ENCODE measurements around the gene PPP5C.
"Not testable (repeated sequence)": the region's sequence is repeated elsewhere in the genome, so short reads cannot be mapped to it uniquely, and the experiment has no call there.

The PPP5C gene

DNA sequence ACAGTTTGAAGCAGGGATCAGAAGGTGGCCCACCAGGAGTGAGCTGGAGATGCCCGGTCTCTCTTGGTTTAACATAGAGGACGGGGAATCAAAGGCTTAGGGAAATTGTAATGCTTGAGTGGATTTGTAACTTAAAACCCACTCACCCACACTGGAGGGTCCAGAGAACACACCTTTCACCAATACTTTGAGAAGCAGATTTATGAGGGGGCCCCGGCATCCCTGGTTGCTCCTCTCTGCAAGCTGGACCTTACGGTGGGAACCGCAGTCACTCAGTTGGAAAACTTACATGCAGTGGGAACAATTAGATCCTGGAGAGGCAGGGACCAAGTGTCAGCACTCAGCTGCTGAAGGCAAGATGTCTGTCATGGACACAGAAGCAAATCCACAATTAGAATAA lies 20.5 kb downstream of the PPP5C start:
- DNase-seq, result no peak

DNA sequence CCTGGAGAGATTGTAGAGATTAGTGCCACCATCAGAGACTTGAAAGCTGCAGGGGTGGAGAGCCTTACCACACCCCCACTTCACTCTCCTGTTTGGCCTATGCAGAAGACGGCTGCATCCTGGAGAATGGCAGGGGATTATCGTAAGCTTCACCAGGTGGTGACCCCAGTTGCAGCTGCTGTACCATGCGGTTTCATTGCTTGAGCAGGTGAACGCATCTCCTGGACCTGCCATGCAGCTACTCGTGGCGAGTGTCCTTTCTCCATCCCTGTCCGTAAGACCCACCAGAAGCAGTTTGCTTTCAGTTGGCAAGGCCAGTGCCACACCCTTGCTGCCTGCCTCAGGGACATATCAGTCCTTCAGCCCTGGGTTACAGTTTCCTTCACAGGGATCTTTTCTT lies 21.2 kb downstream of the PPP5C start:
- no peak for DNase-seq

DNA sequence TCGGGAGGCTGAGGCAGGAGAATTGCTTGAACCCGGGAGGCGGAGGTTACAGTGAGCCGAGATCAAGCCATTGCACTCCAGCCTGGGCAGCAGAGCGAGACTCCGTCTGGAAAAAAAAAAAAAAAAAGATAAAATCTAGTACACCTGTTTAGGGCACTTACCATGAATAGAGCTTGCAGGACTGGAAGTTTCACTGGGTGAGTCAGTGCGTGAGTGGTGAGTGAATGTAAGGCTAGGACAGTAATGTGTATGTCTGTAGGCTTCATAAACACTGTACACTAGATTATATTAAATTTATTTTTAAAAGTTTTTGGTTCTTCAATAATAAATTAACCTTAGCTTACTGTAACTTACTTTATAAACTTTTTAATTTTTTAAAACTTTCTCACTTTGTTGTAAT lies 22.9 kb downstream of the PPP5C start:
- DNase-seq, result no peak

- DNase-seq, result no peak
Observed at GRCh38 chr19:46371371-46371901, 24.5 kb downstream of the PPP5C start.

- DNase-seq, result no peak
Observed at GRCh38 chr19:46372901-46373490, 26.1 kb downstream of the PPP5C start.

DNA sequence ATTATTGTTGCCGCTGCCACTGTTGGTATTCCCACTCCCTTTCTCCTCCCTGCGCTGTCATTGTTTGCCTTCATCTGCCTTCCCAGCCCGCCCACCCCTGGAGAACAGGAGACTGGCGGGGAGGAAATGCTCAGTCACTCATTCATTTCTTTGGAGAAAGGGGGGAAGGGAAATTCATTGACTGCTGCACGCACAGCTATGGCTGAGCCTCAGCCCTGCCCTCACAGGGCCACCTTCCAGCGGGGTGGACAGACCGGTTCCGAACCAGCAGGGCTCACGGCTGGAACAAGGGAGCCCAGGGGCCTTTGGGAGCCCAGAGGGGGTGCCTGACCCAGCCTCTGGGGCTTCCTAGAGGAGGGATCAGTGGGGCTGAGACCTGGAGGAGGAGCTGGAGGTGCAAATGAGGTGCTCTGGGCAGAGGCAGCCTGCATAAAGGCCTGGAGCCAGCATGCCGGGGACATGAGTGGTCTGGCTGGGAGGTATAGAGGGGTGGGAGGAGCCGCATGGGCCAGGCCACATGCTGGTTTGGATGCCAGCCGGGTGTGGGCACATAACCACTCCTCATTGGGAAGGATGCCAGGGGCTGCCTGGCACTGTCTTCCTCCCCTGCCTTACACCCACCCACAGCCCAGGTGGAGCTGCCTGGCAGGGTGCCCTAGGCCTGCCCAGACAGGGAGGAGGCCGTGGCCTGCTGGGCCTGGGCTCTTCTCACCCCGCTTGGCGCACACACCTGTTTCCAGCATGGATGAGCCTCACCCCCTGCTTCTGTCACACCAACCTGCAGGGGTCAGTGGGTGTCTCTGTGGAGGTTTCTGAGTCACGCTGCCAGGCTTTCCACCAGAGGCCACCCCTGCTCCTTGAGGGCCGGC lies 26.8 kb downstream of the PPP5C start:
- DNase-seq, result peak; percentile 86

GRCh38 chr19:46374536-46375475 lies 27.9 kb downstream of the PPP5C start:
- DNase-seq, result no peak

- not testable (repeated sequence) for DNase-seq
Observed at GRCh38 chr19:46375476-46376067, 28.7 kb downstream of the PPP5C start.

DNA sequence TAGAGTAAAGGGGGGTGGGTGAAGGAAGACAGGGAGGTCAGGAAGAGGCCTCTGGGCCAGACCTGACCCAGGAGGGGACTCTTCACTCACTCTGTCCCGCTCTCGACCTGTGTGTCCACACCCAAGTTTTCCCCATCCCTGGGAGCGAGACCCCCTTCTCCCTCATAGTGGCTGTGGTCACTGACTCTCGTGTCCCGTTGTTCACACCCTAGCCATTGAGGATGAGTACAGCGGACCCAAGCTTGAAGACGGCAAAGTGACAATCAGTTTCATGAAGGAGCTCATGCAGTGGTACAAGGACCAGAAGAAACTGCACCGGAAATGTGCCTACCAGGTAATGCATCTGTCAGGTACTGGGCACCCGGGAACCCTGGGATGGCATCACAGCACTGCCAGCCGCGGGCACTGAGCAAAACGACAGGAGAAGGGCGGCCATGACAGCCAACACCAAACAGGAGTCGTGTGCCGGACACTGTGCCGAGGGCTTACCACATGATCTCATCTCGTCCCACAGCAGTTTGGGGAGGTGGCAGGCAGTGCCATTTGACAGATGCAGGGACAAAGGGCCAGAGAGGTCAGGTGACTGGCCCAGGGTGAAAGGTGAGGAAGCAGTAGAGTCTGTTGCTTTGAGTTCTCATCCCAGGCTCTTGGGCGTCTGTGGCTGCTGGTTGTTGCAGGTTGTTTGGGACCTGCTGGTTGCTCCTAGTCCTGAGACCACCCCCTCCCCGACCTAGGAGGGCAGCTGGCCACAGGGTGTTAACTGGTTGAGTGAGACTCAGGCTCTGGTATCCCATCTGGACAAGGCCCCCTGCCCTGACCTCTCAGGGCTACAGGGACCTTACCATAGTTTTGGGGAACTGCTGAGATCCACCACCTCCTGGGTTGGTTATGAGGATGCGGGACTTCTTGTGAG lies 29.6 kb downstream of the PPP5C start:
- DNase-seq, result no peak

GRCh38 chr19:46378268-46378667 lies 31.4 kb downstream of the PPP5C start:
- DNase-seq, result no peak

DNA sequence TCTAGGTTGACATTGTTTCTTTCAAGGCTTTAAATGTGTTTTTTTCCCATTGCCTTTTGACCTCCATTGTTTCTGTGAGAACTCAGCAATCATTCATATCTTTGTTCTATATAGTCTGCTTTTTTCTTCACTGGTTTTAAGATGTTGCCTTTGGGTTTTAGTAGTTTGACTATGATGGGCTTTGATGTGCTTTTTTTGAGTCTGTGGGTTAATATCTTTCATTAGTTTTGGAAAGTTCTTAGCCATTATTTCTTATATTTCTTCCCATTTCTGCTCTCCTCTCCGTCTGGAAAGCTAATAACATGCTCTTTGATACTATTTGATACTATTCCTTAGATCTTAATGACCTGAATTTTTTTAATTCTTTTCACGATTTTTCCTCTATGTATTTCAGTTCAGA lies 33.8 kb downstream of the PPP5C start:
- no peak for DNase-seq

- DNase-seq, result no peak
Observed at GRCh38 chr19:46381346-46381745, 34.5 kb downstream of the PPP5C start.

- DNase-seq, result no peak
Observed at GRCh38 chr19:46381756-46382345, 35.0 kb downstream of the PPP5C start.

DNA sequence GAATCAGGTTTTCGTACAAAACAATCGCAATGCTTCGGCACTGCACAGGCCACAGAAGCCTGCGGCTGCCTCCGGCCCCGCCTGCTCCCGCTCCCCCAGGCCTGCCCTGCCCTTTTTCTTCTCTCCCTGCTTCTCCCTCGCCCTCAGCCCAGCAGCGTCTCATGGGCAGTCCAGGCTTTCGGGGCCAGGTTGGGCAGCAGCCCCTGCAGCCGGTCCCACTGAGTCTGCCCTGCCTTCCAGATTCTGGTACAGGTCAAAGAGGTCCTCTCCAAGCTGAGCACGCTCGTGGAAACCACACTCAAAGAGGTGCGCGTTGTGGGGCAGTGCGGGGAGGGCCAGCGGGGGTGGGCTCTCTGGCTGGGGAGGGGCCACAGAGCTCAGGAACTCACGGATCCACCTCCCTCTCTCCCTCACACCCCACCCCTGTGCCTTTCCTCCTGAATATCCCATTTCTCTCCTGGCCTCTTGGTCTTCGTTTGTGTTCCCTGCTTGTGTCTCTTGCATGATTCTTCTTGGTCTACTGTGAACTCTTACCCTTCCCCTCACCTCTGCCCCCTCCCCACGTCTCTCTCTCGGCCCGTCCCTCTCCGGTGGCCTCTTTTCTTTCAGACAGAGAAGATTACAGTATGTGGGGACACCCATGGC lies 36.4 kb downstream of the PPP5C start:
- no peak for DNase-seq

- DNase-seq, result no peak
Observed at GRCh38 chr19:46383846-46384245, 37.0 kb downstream of the PPP5C start.

- DNase-seq, result no peak
Observed at GRCh38 chr19:46384396-46384795, 37.5 kb downstream of the PPP5C start.

DNA sequence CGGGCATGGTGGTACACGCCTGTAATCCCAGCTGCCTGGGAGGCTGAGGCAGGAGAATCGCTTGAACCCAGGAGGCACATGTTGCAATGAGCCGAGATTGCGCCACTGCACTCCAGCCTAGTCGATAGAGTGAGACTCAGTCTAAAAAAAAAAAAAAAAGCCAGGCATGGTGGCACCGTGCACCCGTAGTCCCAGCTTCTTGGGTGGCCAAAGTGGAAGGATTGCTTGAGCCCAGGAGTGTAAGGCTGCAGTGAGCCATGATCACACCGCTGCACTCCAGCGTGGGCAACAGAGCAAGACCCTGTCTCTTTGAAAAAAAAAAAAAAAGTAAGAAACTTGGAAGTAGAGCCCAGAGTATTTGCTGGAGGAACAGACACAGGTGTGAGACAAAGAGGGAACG lies 38.7 kb downstream of the PPP5C start:
- DNase-seq, result no peak

- DNase-seq, result no peak
Observed at GRCh38 chr19:46386151-46386550, 39.3 kb downstream of the PPP5C start.

- no peak for DNase-seq
Observed at GRCh38 chr19:46386996-46387712, 40.3 kb downstream of the PPP5C start.

DNA sequence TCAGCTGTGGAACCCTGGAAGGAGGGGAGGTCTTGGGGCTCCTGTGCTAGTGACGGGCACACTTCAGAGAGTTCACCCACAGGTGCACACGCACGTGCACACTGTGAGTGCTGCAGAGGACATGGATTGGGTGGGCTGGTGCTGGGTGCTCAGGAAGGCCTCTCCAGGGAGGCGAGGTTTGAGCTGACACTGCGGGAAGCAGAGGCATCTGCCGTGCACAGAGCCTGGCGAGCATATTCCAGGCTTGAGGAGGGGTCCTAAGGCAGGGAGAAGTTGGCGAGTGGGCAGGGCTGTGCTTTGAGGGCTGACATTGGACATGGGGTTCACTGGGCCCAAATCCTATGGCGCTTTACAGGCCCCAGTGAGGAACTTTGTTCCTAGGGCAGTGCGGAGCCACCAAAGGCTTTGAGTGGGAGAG lies 40.8 kb downstream of the PPP5C start:
- no peak for DNase-seq
